OCI-LY1 (cell line): ENCODE measurements around the gene TMEM229B.

Experiments used
- EZH2 ChIP-seq: fragments of 200-600 bp; sonication (generic), shearing (Covaris generic); IDR thresholded peaks from 2 replicates; pipeline ENCODE4 v1.8.0; 2017; ENCODE audit warnings: borderline replicate concordance, mixed run types, mild to moderate bottlenecking, antibody characterized with exemption, low read length, moderate library complexity, mixed read lengths
- TF ChIP-seq, protein P1 (sequence below): fragments of 200-600 bp; sonication (generic), shearing (Covaris generic); IDR thresholded peaks from 2 replicates; pipeline ENCODE4 v1.5.1; 2017; ENCODE audit warnings: mild to moderate bottlenecking, antibody characterized with exemption, low read length, moderate library complexity, mixed read lengths

DNA sequence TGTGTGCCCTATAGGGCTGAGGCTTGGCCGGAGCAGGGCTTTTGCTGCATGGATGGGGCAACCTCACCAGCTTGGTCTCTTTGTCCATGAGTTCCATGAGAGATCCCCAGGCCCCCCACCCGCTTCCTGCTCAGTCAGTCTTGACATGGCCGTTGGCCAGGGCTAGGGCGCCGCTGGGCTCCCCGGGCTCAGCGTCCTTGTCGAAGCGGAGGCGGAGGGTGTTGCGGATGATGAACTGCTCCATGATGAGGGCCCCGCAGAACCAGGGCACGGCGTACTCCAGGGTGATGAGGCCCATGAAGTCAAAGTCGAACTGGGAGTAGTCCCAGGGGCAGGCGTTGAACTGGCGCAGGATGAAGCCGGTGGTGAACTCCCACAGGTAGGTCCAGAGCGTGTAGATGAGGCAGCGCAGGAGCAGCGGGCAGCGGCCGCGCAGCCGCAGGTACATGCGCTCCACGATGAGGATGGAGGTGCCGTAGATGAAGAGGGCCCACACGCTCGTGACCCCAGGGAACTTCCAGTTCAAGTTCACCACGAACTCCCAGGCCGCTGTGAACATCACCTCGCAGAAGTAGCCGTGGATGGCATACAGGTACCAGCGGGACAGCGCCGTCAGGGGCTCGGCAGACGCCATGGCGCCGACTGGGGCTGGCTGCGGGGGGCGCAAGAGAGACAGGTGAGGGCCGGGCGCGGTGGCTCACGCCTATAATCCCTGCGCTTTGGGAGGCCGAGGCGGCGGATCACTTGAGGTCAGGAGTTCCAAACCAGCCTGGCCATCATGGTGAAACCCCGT is 15.0 kb downstream of the TMEM229B start:
- TF ChIP-seq, protein P1, sequence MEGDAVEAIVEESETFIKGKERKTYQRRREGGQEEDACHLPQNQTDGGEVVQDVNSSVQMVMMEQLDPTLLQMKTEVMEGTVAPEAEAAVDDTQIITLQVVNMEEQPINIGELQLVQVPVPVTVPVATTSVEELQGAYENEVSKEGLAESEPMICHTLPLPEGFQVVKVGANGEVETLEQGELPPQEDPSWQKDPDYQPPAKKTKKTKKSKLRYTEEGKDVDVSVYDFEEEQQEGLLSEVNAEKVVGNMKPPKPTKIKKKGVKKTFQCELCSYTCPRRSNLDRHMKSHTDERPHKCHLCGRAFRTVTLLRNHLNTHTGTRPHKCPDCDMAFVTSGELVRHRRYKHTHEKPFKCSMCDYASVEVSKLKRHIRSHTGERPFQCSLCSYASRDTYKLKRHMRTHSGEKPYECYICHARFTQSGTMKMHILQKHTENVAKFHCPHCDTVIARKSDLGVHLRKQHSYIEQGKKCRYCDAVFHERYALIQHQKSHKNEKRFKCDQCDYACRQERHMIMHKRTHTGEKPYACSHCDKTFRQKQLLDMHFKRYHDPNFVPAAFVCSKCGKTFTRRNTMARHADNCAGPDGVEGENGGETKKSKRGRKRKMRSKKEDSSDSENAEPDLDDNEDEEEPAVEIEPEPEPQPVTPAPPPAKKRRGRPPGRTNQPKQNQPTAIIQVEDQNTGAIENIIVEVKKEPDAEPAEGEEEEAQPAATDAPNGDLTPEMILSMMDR = no peak
- TF ChIP-seq EZH2 = no peak
